Islet precursor cell (in vitro differentiated cells): Measurements from ENCODE around the gene SYT2.

Source experiments
- DNase-seq: peaks from one replicate; pipeline ENCODE4 v3.0.0-alpha.2; 2018

The SYT2 gene

GRCh38 chr1:202673531-202673930 lies 36.7 kb downstream of the SYT2 start:
- no peak for DNase-seq

- no peak for DNase-seq
These were observed 38.9 kb downstream of the SYT2 start for GRCh38 chr1:202671399-202671798.

GRCh38 chr1:202665417-202665816 lies 44.8 kb downstream of the SYT2 start:
- DNase-seq: no peak

GRCh38 chr1:202664083-202664482 lies 46.2 kb downstream of the SYT2 start:
- no peak for DNase-seq

GRCh38 chr1:202663131-202663530 lies 47.1 kb downstream of the SYT2 start:
- no peak for DNase-seq

- no peak for DNase-seq
These were observed 48.2 kb downstream of the SYT2 start for GRCh38 chr1:202662081-202662480.

- no peak for DNase-seq
These were observed 49.0 kb downstream of the SYT2 start for GRCh38 chr1:202661136-202661845.

GRCh38 chr1:202659974-202660373 lies 50.3 kb downstream of the SYT2 start:
- no peak for DNase-seq

- no peak for DNase-seq
These were observed 50.7 kb downstream of the SYT2 start for GRCh38 chr1:202659541-202659940.

GRCh38 chr1:202658769-202659168 lies 51.5 kb downstream of the SYT2 start:
- DNase-seq: no peak

GRCh38 chr1:202658251-202658759 lies 51.9 kb downstream of the SYT2 start:
- DNase-seq: no peak

GRCh38 chr1:202656951-202657646 lies 53.2 kb downstream of the SYT2 start:
- peak; percentile 92 for DNase-seq

- peak; percentile 75 for DNase-seq
These were observed 54.2 kb downstream of the SYT2 start for GRCh38 chr1:202656057-202656456.

- no peak for DNase-seq
These were observed 56.2 kb downstream of the SYT2 start for GRCh38 chr1:202654079-202654478.

GRCh38 chr1:202649553-202650392 lies 60.5 kb downstream of the SYT2 start:
- DNase-seq: no peak

GRCh38 chr1:202648605-202649226 lies 61.5 kb downstream of the SYT2 start:
- no peak for DNase-seq

GRCh38 chr1:202645097-202645476 lies 65.2 kb downstream of the SYT2 start:
- no peak for DNase-seq

- DNase-seq: no peak
These were observed 65.8 kb downstream of the SYT2 start for GRCh38 chr1:202644219-202645096.

GRCh38 chr1:202643397-202644218 lies 66.6 kb downstream of the SYT2 start:
- no peak for DNase-seq

GRCh38 chr1:202642619-202643291 lies 67.5 kb downstream of the SYT2 start:
- DNase-seq: no peak
